ENCODE measurements around the gene ZNF512B.

DNA sequence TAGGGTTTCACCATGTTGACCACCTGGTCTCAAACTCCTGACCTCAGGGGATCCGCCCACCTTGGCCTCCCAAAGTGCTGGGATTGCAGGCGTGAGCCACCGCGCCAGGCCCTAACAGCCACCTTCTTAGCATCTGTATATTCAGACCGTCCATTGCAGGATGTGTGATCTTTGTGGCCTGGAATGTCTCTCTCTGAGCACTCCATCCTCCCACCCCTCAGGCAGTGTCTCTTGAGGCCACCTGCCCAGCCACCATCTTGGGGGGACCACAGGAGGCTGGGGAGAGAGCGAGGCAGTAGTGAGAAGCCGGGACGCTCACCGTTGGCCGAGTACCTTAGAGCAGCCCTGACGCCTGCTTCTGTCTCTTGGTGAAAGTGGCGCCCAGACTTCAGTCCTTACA lies 56.0 kb downstream of the ZNF512B start:
- TF ChIP-seq, protein P1, sequence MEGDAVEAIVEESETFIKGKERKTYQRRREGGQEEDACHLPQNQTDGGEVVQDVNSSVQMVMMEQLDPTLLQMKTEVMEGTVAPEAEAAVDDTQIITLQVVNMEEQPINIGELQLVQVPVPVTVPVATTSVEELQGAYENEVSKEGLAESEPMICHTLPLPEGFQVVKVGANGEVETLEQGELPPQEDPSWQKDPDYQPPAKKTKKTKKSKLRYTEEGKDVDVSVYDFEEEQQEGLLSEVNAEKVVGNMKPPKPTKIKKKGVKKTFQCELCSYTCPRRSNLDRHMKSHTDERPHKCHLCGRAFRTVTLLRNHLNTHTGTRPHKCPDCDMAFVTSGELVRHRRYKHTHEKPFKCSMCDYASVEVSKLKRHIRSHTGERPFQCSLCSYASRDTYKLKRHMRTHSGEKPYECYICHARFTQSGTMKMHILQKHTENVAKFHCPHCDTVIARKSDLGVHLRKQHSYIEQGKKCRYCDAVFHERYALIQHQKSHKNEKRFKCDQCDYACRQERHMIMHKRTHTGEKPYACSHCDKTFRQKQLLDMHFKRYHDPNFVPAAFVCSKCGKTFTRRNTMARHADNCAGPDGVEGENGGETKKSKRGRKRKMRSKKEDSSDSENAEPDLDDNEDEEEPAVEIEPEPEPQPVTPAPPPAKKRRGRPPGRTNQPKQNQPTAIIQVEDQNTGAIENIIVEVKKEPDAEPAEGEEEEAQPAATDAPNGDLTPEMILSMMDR (conservative IDR thresholded peaks at IDR 0.05; ENCODE audit: low read depth in 2 of 2) = no peak
- TF ChIP-seq POLR2AphosphoS5 (IDR thresholded peaks at IDR 0.05; ENCODE audit: low read depth) (no peak), EZH2phosphoT487 (IDR thresholded peaks at IDR 0.05; ENCODE audit: unreplicated experiment) (no peak), CREB1 (CRISPR knock-in tag; IDR thresholded peaks at IDR 0.05; ENCODE audit: low read depth) (no peak), EZH2 (IDR thresholded peaks at IDR 0.05; ENCODE audit: low read depth, unreplicated experiment) (no peak), NANOG (IDR thresholded peaks at IDR 0.05; ENCODE audit: borderline replicate concordance) (no peak), JUNB (IDR thresholded peaks at IDR 0.05; ENCODE audit: unreplicated experiment) (no peak), ZNF114 (CRISPR knock-in tag; IDR thresholded peaks at IDR 0.05) (no peak), STAT1 (IDR thresholded peaks at IDR 0.05; ENCODE audit: unreplicated experiment) (no peak), ZNF331 (CRISPR knock-in tag; IDR thresholded peaks at IDR 0.05; ENCODE audit: low read depth) (no peak)
- TF ChIP-seq, protein P2, sequence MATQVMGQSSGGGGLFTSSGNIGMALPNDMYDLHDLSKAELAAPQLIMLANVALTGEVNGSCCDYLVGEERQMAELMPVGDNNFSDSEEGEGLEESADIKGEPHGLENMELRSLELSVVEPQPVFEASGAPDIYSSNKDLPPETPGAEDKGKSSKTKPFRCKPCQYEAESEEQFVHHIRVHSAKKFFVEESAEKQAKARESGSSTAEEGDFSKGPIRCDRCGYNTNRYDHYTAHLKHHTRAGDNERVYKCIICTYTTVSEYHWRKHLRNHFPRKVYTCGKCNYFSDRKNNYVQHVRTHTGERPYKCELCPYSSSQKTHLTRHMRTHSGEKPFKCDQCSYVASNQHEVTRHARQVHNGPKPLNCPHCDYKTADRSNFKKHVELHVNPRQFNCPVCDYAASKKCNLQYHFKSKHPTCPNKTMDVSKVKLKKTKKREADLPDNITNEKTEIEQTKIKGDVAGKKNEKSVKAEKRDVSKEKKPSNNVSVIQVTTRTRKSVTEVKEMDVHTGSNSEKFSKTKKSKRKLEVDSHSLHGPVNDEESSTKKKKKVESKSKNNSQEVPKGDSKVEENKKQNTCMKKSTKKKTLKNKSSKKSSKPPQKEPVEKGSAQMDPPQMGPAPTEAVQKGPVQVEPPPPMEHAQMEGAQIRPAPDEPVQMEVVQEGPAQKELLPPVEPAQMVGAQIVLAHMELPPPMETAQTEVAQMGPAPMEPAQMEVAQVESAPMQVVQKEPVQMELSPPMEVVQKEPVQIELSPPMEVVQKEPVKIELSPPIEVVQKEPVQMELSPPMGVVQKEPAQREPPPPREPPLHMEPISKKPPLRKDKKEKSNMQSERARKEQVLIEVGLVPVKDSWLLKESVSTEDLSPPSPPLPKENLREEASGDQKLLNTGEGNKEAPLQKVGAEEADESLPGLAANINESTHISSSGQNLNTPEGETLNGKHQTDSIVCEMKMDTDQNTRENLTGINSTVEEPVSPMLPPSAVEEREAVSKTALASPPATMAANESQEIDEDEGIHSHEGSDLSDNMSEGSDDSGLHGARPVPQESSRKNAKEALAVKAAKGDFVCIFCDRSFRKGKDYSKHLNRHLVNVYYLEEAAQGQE (IDR thresholded peaks at IDR 0.05; ENCODE audit: unreplicated experiment) = no peak
- TF ChIP-seq, protein P3, sequence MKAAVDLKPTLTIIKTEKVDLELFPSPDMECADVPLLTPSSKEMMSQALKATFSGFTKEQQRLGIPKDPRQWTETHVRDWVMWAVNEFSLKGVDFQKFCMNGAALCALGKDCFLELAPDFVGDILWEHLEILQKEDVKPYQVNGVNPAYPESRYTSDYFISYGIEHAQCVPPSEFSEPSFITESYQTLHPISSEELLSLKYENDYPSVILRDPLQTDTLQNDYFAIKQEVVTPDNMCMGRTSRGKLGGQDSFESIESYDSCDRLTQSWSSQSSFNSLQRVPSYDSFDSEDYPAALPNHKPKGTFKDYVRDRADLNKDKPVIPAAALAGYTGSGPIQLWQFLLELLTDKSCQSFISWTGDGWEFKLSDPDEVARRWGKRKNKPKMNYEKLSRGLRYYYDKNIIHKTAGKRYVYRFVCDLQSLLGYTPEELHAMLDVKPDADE (IDR thresholded peaks at IDR 0.05) = no peak
